HTERT RPE-1 (cell line): ENCODE results near the gene BPGM.
"Not testable (repeated sequence)": the region's sequence is repeated elsewhere in the genome, so short reads cannot be mapped to it uniquely, and the experiment has no call there.

ENCODE experiments used
- in situ Hi-C: fragments of 300-500 bp; cut with MboI; formaldehyde crosslinking; loops from 4 replicates; pipeline ENCODE4 v1.14.3; 2020; ENCODE audit warnings: low sequenced_read_pairs

The BPGM gene

DNA sequence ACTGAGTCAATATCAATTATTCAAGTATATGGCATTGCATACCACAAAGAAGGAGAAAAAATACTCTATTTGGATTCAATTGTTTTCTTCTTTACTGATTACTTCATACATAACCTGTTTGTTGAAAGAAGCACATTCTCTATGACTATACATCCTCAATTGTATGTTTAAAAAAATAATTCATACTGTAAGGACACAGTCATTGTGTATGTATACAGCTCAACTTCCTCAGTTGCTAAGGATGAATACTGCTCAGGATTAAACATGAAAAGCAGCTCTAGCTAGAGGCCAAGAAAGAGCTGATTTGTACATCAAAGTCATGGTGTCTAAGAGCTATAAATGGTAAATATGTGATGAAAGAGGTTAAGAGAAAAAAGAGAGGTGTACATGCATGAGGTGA, 15.8 kb upstream of the BPGM start:
- in situ Hi-C loops, result no loop called here

DNA sequence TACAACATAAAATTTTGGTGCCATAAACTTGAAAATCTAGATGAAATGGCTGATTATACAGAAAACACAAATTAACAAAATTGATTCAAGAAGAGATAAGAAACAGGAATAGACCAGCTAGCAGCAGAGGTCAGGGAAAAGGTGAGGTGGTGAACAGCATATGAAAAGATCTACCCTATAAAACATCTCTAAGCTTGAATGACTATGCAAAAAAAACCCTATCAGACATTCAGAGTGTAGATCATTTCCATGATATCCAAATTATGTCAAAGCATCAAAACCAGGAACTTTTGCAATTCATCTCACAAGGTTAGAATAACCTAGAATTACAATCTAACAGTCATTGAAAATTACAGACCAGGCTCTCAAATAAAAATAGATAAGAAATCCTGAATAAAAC, 14.6 kb upstream of the BPGM start:
- in situ Hi-C loops, result no loop called here

DNA sequence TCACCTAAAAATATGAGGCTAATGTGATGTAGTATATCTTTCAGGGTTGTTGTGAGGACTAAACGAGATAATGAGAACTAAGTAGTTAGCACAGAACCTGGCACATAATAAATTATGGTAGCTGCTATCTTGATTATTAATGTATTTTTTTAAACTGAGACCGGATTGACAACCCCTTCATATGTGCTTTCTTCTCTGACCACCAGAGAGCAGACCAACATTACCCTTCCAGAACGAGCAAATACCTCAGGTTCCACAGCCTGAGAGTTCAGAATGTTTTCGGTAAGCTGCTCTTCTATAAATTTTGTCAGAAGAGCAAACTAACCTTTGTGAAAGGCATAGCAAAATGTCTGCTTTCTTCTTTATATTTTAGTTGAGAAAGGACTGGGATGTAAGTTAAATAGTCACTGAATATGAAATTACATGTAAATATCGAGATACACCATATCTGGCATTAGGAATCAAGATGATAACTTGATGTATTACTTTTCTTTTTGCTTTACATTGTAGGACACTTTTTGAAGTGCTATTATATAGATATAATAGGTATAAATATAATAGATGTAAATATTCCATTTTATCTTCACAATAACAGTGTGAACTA, 13.6 kb upstream of the BPGM start:
- in situ Hi-C loops, result no loop called here

DNA sequence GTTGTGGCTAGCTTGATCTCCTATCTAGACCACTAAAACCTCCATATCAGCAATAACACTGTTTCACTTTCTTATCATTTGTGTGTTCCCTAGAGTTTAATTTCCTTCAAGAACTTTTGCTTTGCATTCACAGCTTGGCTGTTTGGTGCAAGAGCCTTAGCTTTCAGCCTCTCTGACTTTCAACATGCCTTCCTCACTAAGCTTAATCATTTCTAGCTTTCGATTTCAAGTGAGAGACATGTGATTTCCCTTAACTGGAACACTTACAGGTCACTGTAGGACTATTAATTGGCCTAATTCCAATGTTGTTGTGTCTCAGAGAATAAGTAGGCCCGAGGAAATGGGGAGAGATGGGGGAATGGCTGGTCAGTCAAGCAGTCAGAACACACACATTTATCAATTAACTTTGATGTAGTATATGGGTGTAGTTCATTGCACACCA, 10.6 kb upstream of the BPGM start:
- in situ Hi-C loops, result no loop called here

DNA sequence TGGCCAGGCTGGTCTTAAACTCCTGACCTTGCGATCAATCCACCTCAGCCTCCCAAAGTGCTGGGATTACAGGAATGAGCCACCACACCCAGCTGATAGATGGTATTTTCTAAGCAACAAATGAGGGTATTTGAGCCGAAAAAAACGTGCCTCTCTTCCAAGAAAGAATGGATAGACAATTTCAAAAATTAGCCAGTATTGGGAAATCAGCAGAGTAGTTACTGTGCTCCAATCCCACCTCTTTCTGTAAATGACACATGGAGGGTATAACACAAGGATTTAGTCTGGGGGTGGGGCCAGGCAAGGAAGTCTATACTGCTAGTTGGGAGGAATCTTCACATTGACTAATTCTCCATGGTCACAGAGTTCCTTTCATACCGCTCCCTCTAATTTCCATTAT, 9.2 kb upstream of the BPGM start:
- in situ Hi-C loops, result no loop called here

DNA sequence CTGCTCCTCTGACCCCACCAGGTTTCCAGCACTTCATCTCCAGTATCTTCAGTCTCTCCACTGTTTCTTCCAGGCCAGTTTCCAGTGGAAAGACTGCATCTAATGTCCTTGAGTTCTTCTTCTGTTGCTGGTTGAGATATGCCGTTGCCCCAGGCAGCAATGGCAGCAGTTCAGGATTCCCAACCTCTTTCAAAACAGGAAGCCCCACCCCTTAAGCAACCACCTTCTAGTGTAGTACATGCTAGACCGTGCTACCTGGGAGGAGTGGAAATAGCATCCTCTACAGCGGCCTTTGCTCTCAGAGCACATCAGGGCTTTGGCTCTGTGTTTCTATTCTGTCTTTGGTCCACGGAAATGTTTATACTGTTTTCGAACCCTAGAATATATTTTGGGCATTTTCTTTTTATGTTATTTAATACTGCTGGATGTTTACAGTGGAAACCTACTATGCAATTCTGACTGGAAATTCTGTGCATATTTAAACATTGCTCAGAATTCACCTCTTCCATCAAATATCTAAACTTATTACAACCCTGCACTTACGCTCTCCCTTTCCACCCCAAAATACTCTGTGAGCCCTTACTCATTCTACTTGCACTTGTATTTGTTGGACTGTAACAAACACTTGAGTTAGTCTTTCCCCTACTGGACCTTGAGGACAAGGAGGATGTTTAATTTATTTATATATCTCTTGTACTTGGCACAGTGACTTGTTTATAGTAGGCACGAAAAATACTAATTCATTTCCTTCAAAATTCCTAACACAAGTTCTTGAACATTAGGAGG, 8.5 kb upstream of the BPGM start:
- in situ Hi-C loops, result no loop called here

DNA sequence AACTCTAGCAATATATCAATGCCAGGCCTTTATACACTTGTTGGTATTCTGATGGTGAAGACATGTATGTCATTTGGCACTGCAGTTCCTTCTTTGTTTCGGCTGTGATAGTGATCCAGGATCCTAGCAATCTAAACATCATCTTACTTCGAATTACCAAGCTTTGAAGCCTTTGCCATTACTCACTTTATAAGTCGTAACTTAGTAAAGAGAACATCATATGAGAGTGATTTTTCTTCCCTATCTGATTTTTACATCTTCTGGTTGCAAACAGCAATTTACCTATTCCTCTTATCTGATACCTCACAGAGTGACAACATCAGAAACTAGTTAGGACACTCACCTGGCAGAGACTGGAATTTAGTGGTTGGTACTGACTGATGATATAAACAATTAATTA, 7.6 kb upstream of the BPGM start:
- in situ Hi-C loops, result no loop called here

DNA sequence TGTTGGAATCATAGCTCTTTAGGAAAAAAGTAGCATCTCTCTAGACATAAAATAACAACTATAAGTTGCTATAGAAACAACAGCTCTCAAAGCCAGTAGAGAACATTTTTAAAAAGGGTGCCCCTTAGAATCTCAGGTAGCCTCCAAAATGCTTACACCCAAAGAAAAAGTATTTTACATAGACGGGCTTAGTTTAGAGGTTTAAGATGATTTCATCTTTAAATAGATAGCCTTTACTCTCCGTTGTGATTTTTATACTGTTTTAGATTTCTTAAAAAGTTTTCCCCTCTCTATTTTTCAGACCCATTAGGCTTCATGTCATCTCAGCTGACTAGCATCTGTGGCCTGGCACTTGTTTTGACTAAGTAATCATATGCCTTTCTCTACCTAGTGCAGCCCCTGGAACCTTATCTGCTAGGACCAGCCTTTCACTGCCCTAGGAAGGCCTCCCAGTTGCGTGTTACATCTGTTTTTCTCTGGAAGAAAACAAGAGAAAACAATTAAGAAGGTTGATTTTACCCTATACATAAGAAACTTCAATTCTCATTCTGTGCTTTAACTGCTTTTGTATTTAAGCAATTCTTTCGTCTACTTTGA, 6.9 kb upstream of the BPGM start:
- in situ Hi-C loops, result no loop called here

DNA sequence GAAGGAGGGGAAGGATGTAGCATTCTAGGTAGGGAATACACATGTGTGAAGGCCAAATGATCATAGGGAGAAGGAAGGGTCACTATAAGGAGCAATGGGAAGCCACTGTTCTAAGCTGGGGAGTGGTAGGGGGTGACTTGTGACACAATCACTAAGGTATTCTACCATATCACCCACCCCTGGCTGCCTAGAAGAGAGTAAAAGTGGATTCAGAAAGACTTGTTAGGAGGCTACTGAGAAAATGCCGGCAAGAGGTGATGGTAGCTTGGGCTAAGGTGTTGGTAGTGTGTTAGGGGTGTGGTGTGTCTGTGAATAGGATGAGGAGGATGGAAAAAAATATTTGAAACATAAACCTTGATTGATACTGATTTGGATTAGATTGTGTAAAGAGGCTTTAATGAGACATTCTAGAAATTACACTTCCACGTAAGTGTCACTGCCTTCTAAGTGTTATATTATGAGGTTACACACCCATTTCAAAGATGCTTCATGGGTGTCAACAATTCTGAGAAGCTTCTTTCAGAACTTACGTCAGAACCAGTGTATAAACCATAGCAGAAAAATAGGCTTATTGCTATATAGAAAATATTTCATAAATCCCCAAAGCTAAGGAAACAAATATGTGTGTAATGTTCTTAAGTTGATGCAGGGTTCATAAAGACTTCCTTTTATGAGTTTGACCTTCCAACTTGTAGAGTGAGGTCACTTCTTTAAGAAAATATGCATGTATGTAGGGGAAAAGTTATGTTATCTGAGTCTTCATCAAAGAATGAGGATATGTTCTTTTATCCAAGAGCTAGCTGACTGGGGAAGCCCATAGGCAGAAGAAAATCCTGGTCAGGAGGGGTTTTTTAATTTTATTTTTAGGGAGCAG, 5.6 kb upstream of the BPGM start:
- in situ Hi-C loops, result no loop called here

DNA sequence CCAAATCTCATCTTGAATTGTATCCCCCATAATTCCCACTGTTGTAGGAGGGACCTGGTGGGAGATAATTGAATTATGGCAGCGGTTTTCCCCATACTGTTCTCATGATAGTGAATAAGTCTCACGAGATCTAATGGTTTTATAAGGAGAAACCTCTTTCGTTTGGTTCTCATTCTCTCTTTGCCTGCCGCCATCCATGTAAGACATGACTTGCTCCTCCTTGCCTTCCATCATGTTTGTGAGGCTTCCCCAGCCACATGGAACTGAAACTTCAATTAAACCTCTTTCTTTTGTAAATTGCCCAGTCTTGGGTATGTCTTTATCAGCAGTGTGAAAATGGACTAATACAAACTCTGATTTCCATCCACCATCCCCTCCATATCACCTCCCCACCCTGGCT, 4.7 kb upstream of the BPGM start:
- in situ Hi-C loops, result not testable (repeated sequence)

DNA sequence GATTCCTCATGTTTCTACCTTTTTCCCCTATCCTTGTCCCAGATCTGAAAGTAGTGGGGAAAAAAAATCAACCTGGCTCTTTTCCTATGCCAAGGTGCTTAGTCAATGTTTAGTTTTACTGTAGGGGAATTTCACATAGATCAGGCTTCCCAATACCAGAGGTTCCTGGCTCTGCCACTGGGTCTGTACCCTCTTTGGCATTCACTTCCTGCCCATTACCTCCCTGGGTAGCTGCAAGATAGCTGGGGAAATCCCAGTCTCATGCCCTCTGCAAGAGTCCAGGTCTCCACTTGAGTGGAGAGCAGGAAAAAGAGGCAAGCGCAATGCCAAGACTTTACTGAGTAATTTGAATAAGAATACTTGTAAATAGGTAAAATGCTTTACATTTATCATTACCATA, 3.5 kb upstream of the BPGM start:
- in situ Hi-C loops, result no loop called here

DNA sequence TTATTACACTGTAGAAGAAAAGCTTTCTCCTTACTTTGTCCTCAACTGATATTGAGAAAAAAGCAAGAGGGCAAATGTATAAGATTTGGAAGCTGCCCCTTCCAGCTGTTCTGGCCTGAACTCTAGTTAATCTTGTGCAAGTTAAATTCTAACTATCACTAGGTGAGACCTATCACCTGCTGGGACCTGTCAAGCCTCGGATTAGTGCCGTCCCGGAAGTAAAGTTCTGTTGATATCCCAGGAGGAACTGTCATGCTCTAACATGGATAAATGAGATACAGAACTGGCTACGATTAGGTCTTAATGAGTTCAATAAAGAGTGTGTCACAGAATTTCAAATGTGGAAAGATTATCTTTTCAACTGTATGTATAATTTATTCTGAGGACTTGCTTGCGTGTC, 1.2 kb upstream of the BPGM start:
- in situ Hi-C loops, result no loop called here

DNA sequence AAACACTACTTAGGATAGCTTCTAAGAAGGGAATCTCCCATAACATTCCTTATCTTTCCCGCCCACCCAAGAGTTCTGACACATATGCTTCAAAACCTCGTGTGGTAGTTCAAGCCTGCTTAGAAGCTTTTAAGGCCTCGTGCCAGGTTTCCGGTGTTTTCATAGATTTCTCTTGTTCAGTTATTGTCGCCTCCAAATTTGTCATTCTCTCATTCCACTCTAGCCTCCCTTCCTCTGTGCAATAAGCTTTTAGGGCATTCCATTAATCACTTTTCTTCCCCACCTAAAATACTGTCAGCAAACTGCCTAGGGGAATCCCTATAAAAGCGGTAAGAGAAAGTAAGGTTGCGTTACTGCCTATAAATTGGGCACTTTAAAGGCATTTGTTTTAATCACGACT, 718 bp upstream of the BPGM start:
- in situ Hi-C loops, result no loop called here

DNA sequence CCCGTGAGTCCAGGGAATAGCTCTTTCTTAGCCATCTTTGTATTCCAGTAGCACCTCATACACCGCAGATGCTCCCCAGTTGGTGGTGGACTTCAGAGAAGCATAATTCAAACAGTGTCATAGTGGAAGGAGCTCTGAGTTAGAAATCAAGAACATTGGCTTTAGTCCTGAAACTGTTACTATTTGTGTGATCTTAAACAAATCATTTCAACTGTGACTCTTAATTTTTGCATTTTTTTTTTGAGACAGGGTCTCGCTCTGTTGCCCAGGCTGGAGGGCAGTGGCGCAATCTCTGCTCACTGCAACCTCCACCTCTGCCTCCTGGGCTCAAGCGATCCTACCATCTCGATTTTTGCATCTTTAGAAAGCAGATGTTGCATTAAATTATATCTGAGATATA, 1.8 kb downstream of the BPGM start:
- in situ Hi-C loops, result no loop called here

DNA sequence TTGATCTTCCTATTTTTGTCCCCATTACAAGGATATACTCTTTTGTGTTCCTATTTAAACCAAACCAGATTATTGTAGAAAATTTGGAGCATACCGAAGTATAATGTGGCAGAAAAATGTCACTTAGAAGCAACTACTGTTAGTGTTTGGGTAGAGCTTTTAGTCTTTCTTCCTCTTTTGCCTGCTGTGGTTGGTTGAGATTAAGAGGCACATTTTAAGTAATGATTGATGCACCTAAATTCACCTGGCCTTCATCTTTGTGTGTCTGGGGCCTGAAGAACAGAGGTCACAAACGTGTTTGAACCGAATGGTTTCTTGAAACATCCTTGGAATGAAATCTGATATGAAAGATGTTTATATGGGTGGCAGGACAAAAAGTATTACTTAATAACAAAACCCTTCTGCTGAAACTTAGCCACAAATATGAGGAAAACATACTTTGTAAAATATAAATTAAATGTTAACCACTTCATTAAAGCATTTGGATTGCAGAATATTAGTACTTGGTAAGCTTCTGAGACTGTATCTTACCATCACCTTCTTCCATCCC, 2.6 kb downstream of the BPGM start:
- in situ Hi-C loops, result no loop called here

DNA sequence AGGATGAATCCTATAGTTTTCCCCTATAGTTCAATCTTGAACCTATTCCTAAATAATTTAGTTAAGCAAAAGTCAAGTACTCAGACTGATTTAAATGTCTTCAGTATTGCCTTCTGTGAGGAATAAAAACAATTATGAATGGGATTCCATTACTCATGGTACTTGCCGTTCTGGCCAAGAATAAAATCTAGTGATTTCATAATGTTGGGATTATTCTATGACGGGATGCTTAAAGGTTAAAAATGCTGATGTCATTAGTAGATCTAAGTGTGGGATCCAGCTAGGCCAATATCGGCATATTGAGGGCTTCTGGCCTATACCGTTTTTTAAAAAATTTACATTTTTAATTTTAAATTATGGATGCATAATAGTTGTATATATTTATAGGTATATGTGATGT, 5.3 kb downstream of the BPGM start:
- in situ Hi-C loops, result no loop called here

DNA sequence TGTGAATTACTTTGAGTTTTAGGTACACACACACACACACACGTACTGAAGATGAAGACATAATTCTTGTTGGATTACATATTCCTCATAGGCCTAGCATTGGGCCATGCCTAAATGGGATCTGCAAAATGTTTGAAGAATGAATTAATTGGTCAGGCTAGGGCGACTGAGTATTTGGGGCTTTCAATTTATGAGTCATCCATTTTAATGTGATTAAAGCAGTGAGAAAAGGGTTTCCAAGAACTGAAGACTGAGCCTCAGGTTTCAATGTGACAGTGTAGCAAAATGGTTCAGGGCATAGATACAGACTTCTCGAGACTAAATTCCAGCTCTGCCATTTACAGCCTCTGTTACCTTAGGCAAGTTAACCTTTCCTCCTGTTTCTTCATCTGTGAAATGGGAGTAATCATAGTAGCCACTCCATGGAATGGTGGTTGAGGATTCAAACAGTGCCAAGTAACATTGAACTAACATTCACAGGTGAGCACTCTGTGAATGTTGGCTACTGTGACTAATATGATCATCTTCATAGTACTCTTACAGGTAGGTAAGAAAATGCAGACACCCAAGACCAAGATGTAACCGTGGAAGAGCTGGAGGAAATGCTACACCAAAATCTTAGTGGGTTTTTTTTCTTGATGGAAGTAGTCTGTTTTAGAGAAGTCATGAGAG, 7.6 kb downstream of the BPGM start:
- in situ Hi-C loops, result no loop called here

DNA sequence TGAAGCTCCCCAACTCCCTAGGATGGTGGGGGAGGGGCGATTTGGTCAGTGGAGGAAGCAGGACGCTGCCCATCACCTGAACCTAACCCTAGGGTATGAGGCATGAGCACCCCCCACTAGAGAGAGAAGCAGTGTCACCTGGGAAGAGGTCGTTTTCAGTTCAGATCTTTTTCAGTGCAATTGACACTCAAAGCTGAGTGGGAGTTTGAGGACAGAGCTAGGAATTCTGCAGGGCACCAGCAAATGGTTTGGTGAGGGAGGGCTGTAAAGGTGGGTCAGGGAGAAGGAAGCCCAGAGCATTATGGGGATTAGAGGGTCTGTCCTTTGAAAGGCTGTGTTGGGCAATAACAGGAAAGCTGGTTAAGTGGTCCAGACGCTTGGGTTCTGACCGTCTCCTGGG, 10.9 kb downstream of the BPGM start:
- in situ Hi-C loops, result no loop called here

DNA sequence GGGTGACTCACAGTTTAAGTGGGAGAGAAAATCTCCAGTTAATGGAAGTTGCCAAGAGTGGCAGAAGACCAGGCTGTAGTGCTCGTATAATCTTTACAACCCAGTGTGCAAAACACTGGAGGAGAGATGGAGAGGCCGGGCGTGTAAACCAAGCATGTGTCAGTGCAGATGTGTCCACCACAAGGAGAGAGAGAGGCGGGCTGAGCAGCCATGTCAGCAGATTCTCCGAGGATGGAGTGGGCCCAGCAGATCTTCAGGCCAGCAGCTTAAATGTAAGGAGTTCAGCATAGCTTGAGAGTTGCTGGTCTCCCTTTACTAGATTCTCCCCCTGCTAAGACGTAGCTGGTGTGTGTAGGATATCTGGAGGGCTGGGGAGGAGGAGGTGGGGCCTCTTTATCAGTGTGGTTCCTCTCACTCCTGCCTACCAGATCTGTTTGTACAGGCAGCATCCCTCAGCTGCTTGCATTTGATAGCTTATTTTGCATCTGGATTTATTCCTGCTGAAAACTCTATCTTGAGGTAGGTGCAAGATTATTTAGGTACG, 13.7 kb downstream of the BPGM start:
- in situ Hi-C loops, result no loop called here

DNA sequence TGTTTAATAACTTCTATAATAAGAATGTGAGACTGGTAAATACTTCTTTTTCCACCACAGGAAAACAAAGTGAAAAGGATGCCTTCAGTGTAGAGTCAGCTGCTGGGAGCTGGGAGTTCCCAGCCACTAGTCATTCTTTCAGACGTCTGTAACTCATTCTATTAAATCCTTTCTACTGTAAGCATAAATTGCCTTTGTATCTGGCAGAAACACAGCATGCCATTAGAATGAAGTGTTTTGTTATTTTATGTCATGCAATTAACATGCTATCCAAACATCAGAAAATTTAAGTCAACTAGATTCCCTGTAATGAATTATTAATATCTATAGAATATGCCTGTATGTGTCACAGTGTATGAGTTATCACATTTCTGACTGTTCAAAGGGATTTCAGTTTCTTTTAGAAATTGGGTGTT, 14.3 kb downstream of the BPGM start:
- in situ Hi-C loops, result no loop called here
